Hematopoietic multipotent progenitor cell treated with erythropoietin and hydrocortisone succinate and interleukin-3 and kit ligand, for 4 days (in vitro differentiated cells): Measurements from ENCODE around the gene PPEF1.
A peak's percentile ranks its signal among the peaks of the same experiment; 100 is the strongest.
"Not testable (repeated sequence)": the region's sequence is repeated elsewhere in the genome, so short reads cannot be mapped to it uniquely, and the experiment has no call there.

Experiments used
- DNase-seq: peaks from one replicate; pipeline ENCODE4 v3.0.0-alpha.2; 2015

PPEF1 gene

DNA sequence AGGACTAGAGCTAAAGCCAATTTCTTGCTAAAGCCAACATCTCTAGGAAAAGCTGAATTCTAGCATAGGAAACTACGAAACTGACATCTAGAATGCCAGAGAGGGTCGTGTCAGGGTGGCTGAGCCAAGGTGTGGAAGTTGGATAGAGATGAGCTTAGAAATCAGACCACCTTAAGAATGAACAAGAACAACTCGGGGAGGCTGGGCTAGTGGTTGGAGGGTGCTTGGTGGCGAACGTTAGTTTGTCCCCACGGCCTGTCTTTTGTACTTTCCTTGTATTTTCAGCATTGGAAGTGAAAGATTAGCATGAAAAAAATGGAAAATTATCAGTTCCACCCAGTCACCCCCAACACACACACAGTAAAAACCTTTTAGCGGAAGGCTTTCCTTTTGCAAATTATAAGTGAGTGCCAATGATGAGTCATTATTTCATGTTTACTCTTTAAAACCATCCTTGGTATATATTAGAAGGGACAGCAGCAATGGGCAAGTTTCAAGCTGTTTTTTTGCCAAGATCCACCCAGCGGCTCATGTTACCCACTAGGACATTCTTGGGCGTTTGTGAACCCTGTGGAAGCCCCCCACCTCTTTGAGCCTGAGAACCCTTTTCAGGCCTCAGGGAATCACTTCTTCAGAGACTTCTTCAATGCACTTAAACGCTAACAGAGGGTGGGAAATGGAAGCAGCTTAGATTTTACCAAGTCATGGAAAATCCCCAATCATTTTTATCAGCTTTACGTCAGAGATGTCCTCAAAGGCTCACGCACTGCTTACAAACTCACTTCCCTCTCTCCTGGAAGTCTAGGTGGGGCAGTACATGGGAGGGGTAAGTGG is 4.9 kb upstream of the PPEF1 start:
- DNase-seq = no peak

DNA sequence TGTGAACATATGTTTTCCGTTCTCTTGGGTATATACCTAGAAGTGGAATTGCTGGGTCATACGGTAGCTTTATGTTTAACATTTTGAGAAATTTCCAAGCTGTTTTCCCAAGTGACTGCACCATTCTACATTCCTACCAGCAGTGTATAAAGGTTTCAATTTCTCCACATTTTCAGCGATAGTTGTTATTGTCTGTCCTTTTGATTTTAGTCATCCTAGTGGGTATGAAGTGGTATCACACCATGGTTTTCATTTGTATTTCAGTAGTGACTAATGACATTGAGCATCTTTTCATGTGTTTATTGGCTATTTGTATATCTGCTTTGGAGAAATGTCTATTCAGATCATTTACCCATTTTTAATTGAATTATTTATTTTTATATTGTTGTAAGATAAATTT is 2.4 kb downstream of the PPEF1 start:
- DNase-seq = no peak

DNA sequence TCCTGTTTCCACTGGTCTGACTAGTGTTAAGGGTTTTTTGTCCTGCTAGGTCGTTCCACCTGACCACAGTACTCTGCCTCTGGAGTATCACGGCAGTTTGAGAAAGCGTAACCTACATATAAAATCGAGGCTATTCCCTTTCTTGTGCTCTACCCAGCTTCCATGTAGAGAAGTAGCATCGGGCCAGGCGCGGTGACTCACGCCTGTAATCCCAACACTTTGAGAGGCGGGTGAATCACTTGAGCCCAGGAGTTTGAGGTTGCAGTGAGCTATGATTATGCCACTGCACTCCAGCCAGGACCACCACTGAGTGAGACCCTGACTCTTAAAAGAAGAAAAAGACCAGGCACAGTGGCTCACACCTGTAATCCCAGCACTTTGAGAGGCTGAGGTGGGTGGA is 7.5 kb downstream of the PPEF1 start:
- no peak for DNase-seq

DNA sequence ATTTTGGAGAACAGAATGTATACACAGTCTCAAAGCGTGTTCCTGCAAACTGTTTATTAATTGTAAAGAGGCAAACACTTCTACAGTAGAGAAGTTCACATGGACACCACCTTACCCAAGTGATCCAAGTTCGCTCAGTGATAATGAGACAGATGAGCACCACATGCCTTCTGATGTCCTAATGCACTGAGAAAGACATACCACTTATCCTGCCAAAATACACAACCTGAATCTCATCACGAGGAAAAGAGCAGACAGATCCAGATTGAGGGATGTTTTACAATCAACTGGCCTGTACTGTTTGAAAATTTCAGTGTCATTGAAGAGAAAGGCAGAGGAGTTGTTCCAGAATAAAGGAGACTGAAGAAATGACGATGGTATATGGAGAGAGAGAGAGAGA is 12.4 kb downstream of the PPEF1 start:
- DNase-seq = no peak

DNA sequence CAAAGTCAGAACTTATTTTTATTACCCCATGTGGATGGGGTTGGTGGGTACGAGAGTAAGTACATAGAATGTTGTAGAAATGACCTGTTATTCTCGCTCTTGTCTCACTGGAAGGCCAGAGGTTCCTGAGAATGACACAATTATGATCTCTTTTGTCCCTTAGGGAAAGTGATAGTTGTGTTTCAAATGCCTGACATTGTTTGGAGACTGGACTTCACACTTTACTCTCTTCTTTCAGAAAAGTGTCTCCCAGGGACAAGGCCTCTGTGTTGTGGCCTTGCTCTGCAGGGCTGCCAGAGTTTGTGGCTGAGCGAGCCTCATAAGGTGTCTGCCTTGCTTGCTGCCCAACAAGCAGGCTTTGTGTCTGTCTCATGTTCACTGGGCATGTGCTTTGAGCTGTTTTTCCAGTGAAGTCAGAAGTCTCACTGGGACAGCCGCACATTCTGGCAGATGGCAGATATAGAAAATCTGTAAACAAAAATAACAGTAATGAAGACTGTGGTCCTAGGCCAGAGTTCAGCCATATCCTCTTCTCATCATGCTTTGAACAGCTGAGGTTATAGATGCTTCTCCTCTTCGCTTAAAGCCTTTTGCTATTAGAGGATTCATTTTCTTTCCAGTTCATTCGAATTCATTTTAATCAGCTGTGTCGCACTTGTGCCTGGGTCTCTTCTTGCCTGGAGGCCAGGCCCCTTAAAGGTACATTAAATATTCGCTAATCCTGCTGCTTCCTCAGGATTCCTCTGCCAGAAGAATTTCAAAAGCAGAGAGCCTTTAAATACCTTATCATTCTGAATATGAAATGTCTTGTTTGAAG is 14.4 kb downstream of the PPEF1 start:
- no peak for DNase-seq

DNA sequence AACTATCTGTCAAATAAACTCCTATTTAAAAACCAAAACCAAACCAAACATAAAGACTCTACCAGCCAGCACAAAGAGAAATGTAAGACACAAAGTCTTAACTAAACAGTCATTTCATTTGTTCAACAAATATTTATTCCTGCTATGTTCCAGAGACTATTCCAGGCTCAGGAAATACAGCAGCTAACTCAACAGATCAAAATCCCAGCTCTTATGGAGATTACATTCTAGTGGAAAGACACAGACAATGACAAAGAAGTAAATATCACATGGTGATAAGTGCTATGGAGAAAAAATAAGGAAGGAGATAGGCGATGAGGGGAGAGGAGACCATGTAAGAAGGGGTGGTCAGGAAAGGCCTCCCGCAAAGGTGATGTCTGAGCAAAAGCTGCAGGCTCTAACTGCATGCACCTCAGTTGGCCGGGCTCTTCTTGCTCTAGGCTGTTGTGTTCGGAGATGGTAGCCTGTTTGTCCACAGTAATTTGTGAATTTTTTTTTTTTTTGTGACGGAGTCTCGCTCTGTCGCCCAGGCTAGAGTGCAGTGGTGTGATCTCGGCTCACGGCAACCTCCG is 15.1 kb downstream of the PPEF1 start:
- no peak for DNase-seq

DNA sequence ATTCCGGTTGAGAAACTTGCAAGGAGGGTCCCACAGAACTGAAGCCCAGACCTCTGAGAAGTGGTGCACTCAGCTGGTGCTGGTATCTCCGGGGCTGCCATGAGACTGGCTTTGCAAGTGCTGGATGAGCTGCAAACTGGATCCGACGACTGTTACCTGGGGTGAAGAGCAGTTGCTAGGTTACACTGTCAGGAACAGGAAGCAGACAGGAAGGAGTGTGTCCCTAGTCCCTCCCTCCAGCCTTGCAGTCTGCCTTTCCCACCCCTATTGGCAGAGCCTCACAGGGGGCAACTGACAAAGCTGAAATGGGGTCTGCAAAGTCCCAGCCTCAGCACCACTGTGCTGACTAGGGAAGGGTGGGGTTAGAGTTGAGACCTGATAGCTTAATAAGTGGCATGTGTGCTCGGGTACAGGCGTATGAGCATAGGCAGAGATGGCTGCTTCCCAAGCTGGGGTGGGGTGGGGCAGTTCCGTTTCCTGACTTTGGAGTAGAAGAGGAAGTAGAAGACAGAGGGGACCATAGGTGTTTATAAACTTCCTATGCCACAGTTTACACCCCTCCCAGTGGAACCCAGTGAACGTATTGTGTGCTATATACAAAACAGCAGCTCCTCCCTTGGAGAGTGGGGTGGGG is 18.0 kb downstream of the PPEF1 start:
- DNase-seq = no peak

DNA sequence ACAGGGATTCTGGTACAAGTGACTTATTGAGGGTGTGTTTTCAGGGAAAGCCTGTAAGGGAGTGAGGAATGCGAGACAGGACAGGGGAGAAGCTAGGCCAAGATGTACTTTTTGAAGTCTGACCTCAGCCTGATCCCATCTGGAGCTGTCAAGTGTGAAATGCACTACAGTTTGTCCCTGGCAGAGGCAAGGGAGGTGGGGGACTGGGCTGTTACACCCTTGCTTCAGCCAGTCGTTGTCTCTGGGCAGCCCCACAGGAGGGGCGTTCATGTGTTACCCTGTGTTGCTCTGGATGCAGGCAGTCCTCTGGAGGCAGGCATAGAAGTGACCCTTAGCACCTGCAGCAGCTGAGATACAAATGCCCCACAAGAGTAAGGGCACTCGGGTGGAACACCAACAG is 25.8 kb downstream of the PPEF1 start:
- DNase-seq = no peak

DNA sequence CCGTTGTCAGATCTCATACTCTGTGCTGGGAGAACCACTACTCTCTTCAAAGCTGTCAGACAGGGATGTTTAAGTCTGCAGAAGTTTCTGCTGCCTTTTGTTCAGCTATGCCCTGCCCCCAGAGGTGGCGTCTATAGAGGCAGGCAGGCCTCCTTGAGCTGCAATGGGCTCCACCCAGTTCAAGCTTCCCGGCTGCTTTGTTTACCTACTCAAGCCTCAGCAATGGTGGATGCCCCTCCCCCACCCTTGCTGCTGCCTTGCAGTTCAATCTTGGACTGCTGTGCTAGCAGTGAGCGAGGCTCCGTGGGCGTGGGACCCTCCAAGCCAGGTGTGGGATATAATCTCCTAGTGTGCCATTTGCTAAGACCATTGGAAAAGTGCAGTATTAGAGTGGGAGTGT is 32.2 kb downstream of the PPEF1 start:
- not testable (repeated sequence) for DNase-seq

DNA sequence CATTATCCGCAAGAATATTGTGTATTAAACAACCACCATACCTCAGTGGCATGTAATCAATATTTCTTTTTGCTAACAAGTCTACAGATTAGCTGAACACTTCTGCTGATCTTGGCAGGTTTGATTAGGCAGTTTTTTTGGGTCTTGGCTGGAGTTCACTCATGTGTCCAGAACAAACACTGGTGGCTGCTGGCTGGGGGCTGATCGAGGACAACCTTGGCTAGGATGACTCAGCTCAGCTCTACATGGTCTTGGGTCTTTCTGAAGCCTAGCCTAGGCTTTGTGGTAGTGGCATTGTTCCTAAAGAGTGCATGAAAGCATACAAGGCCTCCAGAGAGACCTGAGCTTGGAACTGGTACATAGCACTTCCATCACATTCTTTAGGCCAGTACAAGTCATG is 41.1 kb downstream of the PPEF1 start:
- no peak for DNase-seq

DNA sequence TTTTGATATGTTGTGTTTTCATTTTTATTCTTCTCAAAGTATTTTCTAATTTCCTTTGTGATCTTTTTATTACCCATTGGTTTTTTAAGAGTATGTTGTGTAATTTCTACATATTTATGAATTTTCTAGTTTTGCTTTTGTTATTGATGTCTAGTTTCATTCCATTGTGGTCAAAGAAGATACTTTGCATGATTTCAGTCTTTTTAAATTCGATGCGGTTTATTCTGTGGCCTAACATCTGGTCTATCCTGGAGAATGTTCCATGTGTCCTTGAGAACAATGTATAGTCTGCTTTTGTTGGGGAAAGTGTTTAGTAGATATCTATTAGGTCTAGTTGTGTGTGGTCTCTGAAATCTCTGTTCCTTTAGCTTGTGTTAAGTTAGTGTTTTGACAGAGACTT is 46.2 kb downstream of the PPEF1 start:
- DNase-seq = no peak

DNA sequence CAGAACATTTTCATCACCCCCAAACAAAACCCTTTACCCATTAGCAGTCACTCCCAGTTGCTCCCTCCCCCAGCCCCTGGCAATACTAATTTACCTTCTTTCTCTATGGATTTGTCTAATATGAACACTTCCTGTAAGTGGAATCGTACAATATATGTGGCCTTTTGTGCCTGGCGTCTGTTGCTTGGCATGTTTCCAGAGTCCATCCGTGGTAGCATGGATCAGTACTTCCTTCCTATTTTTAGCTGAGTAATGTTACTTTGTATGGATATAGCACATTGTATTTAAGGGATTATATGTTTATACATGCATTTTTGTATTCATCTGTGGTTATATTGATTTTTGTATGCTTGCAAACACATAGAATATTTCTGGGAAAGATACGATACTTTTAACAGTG is 48.2 kb downstream of the PPEF1 start:
- DNase-seq = peak; percentile 1

DNA sequence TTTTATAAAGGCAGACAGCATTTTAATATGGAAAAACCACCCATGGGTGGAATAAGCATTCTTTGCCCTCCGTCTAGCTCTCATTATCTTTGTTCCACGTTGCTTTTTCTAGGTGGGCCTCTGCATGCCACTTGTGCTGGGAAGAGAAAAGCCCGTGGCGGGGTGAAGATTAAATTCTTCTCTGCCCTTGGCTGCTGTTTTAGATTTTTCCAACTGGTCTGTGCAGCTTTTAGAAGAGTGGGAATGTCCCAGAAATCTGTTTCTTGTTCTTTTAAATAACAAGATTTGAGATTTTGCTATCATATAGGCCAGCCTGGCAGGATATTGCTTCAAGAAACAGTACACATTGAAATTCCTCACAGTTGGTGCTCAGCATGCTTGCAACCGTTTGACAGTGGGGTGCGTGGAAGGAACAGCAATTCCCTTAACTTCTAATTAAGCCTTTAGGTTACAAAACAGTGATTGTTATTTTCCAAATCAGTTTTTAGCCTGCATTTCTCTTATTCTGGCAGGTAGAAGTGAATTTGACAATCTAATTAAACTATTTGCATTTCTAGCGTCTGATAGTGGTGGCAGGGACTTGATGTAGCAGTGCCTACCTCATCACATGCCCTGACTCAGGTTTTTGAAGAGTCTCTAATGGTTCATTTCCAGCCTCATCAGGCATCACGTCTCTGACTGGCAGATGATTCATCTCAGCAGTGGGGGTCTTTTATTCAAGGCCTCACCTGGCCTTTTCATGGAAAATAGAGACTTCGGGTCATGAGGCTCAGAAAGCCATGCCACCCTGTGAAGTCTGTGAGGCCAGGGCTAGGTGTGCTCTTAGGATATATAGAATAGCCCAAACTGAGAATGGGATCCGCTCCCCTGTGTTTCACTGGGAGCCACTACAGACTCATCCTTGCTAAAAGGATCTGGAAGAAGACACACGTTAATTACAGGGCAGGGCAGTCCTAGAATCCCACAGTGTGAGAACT is 50.8 kb downstream of the PPEF1 start:
- no peak for DNase-seq

DNA sequence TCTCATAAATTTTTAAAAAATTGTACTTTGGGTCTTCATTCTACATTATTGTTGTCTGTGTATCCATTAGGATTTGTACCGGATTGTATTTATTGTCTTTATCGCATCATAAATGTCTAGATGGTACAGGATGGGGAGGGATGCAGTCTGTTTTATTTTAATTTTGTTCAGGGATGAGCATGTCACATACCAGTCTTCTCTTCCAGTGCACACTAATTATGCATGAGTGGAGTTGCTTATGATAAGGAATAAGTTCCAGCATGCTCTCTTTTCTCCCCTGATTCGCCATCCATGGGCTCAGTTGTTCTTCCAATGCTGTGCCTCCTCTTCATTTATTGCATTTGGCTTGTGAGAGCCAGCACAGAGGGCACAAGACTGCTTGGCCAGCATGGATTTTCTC is 54.3 kb downstream of the PPEF1 start:
- DNase-seq = no peak

DNA sequence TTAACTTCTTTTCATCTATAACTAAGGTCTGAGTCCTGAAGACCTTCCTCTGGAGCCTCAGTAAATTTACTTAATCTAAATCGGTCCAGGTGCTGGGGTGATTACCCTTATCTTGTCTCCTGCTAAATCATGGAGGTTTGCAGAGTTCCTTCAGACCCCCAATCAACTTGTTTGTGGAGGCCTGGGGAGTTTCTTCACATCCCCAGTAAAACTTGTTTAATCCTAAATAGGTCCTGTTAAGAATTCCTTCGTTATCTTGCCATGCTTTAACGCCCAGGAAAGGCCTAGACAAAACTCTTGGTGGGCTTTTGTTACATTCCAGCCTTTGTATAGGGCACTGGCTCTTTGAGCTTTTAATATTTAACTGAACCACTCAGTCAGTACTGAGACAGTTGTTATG is 55.7 kb downstream of the PPEF1 start:
- DNase-seq = not testable (repeated sequence)

DNA sequence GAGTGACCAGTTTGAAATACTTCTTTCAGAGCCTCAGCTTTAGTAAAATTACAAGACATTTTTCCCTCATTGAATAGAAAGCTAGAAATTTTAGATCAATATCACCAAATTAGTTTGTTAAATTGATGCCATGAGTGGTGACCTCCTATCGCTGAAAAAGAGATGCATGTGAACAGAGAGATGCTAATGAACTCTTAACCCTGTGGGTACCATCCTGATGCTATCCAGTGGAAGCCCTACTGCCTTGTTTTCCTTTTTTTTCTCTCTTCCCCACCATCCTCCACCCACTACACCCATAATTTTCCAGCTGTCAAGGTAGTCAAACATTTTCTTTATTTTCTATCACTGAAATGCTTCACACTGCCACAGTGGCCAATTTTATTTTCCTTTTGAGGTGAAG is 61.9 kb downstream of the PPEF1 start:
- DNase-seq = no peak

DNA sequence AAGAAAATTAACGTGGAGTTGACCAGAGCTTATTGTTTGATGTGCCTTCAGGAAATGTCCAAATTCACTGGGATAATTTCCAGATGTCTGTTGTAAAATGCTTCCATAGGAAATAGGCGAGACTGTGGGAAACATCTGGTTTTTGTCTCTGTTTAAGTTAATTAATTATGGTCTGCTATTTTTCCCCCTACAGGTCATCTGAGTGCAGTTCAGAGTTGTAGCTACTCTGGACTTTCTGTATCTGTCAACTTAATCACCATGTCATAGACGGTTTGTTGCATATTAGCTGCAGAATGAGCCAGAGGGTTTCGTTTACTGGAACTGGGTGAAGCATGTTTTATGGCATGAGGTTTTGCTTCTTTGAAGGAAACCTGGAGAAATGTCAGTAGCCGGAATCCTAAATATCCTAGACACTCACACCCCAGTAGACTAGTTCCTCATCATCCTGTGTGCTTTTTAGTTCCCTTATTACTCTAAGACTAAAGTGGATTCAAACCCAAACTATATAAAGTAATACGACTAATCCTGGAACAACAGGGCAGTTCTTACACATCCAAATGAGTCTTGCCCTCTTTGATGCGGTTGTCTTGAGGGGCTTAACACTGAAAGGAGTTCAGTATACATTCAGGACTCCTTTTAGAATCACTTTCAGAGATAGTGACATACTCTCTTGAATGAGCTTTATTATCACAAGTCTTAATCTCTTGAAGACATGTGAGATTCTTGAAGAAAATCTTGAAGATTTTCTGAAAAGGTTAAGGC is 62.5 kb downstream of the PPEF1 start:
- no peak for DNase-seq

DNA sequence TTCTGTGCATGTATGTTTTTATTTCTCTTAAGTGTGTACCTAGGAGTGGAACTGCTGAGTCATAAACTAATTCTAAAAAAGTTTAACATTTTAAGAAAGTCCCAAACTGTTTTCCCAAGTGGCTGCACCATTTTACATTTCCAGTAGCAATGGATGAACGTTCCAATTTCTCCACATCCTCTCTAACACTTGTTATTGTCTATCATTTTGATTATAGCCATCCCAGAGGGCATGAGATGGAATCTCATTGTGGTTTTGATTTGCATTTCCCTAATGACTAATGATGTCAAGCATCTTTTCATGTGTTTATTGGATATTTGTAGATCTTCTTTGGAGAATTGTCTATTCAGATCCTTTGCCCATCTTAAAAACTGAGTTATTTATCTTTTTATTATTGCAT is 82.5 kb downstream of the PPEF1 start:
- DNase-seq = no peak

DNA sequence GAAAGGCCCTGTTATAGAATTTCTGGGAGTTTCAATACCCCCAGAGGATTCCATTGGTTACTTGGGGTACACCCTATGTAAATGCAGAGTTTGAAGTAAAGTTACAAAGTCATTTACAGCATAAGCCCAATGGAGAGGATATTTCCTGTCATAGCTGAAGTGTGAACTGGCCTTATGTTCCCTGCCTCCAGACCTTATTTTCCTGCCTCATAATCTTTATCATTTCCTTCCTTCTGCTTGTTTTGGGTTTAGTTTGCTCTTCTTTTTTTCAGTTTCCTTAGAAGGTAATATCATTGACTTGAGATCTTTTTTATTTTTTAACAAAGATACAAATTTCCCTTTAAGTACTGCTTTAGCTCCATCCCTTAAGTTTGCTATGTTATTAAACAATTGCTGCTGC is 85.4 kb downstream of the PPEF1 start:
- DNase-seq = peak; percentile 0

DNA sequence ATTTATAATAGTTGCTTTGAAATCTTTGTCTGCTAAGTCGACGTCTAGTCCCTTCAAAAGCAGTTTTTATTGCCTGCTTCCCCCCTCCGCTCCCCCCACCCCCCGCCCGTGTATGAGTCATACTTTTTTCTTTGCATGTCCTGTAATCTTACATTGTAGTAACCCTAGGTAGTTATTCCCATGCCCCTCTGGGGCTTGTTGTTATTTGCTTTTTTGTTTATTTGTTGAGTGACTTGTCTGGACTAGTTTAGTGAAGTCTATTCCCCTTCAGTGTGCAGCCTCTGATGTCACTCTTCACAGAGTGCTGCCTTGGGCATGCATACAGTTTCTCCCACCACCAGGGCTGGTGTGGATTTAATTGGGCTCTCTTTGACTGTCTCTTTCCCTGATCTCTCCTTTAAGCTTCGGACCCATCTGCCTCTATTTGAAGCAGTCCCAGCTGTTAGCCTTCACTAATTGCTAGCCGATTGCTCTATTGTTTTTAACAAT is 86.2 kb downstream of the PPEF1 start:
- DNase-seq = no peak

DNA sequence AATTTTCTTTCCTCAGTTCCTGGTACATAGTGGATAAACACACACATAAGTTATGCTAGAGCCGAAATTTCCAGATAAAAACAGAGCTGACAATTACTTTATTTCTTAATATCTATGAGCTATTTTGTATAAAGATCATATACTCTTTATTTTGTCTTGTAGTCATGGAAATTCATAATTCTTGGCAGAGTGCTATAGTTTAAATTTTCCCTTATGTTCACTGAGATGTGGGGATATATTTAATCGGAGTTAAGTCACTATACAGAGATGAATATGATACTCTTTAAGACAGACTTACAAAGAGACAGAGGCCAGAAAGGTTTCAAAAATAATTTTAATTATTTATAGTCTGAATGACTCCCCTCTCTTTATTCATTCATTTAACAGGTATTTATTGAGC is 89.7 kb downstream of the PPEF1 start:
- no peak for DNase-seq
